ENCODE results near the gene DCUN1D2.

GRCh38 chr13:113443991-113444390, 46.5 kb downstream of the DCUN1D2 start:
- TF ChIP-seq CTCF (IDR thresholded peaks at IDR 0.05) (no peak), POLR2A (IDR thresholded peaks at IDR 0.05) (no peak)

Measured in right lobe of liver (tissue), 4 donors.